Activated T-cell treated with anti-CD3 and anti-CD28 coated beads, Interleukin-2, amount 50 U/mL, for 24 hours (primary cell): Measurements from ENCODE around the gene GARS1.

Experiments used
- DNase-seq: peaks from one replicate; pipeline ENCODE4 v3.0.0-alpha.2; 2020
- H3K27ac Mint-ChIP-seq: 2 replicates; pipeline ENCODE4 v1.8.0; 2020; ENCODE audit warnings: mild to moderate bottlenecking, mixed read lengths
- H3K27me3 Mint-ChIP-seq: 2 replicates; pipeline ENCODE4 v1.8.0; 2020; ENCODE audit warnings: mixed read lengths
- H3K36me3 Mint-ChIP-seq: 2 replicates; pipeline ENCODE4 v1.8.0; 2020; ENCODE audit warnings: low read depth, mixed read lengths
- H3K4me1 Mint-ChIP-seq: 2 replicates; pipeline ENCODE4 v1.8.0; 2020; ENCODE audit warnings: low read depth, mixed read lengths
- H3K4me3 Mint-ChIP-seq: 2 replicates; pipeline ENCODE4 v1.8.0; 2020; ENCODE audit warnings: mild to moderate bottlenecking, moderate library complexity, mixed read lengths
- H3K9me3 Mint-ChIP-seq: 2 replicates; pipeline ENCODE4 v1.8.0; 2020; ENCODE audit warnings: mixed read lengths

GARS1 gene

DNA sequence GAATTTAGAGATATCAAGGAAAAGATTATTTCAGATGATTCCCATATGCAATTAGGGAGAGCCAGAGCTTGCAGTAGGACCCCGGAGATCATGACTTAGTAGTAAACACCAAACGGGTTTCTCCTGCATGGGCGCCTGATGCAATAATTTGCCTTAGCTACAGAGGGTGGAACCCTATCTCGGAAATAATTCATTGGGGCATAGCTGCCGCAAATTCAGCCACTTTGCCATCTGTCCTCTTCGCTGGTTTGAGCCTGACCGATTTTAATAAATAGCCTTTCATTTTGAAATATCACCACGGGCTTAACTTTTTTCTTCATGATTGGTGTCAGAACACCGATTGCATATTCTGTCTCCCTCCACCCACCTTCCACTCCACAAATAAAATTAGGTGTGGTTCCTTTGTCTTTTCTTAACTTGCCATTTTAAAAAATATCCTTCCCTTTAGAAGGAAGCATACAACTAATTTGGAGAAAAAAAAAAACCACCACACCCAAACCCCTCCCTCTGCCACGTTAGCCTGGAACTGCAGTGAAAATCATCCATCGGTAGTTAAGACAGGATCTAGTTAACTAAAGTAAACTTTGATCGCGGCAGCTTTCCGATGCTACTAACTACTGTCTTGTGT, 1.4 kb downstream of the GARS1 start:
- DNase-seq = no peak
- Mint-ChIP-seq H3K27ac (peak overlapping the region; percentile 99), H3K4me3 (peak overlapping the region; percentile 99), H3K9me3 (no peaks in the 10 kb centered on the region), H3K36me3 (peaks cover 74% of the 10 kb centered on the region), H3K27me3 (no peaks in the 10 kb centered on the region), H3K4me1 (peaks cover 59% of the 10 kb centered on the region)

DNA sequence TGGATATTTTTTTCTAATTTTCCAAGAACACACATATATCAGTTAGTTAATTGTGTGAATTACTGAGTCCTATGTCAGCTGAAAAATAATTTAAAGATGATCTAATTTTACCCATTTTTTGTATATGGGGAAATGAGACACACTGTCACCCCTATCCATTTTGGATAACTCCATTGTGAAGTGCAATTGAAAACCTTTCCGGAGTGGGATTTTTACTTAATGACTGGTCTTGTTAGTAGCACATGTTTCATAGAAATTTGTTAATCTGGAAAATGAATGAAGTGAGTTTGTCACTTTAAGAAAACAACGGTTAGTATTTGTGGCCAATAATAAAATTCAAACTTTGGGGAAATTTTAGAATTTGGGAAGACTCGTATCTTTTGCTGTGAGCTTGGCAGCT, 2.0 kb downstream of the GARS1 start:
- Mint-ChIP-seq H3K27ac (peak overlapping the region; percentile 99), H3K4me3 (peak overlapping the region; percentile 99), H3K27me3 (no peaks in the 10 kb centered on the region), H3K9me3 (no peaks in the 10 kb centered on the region), H3K4me1 (peaks cover 58% of the 10 kb centered on the region), H3K36me3 (peaks cover 80% of the 10 kb centered on the region)
- no peak for DNase-seq

DNA sequence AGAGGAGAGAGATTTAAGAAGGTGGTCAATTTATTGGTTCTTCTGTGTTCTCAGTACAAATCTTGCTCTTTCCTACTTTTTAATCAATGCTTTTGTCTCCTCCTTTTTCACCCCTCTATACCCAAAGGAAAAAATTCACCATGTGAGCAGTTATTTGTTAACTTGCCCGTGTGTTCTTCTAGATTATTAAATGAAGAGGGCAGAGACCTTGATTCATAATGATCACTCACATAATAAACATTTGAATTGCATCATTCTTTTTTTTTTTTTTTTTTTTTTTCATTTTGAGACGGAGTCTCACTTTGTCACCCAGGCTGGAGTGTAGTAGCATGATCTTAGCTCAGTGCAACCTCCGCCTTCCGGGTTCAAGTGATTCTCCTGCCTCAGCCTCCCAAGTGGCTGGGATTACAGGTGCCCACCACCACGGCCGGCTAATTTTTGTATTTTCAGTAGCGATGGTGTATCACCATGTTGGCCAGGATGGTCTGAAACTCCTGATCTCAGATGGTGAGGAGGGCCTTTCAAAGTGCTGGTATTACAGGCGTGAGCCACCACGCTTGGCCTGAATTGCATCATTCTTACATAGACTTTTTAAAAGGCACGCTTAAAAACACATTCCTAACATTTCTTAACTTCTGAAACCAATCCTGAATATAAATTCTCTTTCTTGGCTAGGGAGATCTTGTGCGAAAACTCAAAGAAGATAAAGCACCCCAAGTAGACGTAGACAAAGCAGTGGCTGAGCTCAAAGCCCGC, 3.6 kb downstream of the GARS1 start:
- H3K4me1 Mint-ChIP-seq = peaks cover 51% of the 10 kb centered on the region
- no peaks in the 10 kb centered on the region for H3K9me3 Mint-ChIP-seq
- peaks cover 93% of the 10 kb centered on the region for H3K36me3 Mint-ChIP-seq
- H3K4me3 Mint-ChIP-seq = peak overlapping the region; percentile 99
- DNase-seq = no peak
- H3K27me3 Mint-ChIP-seq = no peaks in the 10 kb centered on the region
- H3K27ac Mint-ChIP-seq = peak overlapping the region; percentile 77

DNA sequence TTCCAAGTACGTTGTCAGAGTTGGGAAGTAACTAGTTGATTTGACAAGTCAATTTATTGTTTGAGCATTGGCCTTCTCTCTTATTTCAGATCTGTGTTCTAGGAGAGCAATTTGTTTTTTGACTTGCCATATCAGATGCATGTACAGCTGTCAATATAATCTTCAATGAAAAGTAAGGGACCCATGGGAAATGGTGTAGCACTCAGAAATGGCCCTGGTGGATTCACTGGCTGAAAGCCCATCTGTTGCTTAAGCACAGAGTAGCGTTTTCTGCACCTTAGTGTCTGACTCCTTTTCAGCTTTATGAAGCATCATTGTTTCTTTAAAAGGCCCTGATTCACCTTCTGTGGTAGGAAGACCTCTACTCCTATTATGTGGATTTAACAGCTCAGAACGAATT, 10.2 kb downstream of the GARS1 start:
- no peaks in the 10 kb centered on the region for H3K27me3 Mint-ChIP-seq
- peak overlapping the region; percentile 84 for H3K27ac Mint-ChIP-seq
- no peak for DNase-seq
- no peaks in the 10 kb centered on the region for H3K9me3 Mint-ChIP-seq
- no peak overlapping the region for H3K4me3 Mint-ChIP-seq
- peaks cover 96% of the 10 kb centered on the region for H3K36me3 Mint-ChIP-seq
- peaks cover 57% of the 10 kb centered on the region for H3K4me1 Mint-ChIP-seq

DNA sequence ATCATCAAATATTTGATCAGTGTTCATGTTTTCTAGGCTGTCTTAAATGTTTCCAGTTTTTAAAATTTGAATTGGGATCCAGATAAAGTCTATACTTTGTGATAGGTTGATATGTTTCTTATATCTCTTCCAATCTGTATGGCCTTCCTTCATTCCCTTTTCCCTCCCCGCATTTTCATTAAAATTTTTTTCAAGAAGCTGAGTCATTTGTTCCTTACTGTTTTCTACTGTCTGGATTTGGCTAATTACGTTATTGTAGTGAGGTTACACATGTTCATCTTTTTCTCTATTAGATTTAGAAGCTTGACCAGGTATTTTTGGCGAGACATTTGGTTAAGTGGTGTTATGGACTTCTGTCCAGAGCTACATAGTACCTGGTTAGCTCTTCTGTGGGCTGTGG, 11.2 kb downstream of the GARS1 start:
- H3K27ac Mint-ChIP-seq = no peak overlapping the region

DNA sequence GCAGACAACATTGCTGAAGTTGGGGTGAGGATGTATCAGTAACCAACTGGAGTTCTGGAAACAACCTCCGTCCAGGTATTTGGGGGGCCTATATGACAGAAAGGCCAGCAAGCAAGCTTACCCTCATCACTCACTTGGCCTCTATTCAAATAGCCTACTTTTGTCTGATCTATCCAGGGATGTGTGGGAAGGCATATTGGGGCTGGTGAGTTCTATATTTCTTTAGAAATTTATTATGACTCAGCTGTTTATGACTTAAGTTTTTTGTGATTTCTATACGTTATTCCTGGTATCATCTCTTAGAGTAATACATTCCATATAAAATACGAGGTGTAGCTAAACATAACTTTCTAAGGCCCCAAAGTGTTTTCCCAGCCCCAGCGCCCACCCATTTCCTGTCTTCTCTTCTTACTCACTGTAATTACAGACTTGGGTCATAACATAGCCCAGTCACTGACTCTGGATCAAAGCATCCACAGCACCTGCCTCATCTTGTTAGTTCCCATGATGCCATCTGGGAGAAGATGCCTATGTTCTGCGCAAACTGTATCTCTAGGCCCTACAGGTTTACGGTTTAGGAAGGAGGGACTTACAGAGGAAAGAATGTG, 18.1 kb downstream of the GARS1 start:
- Mint-ChIP-seq H3K4me1 (peaks cover 54% of the 10 kb centered on the region), H3K9me3 (no peaks in the 10 kb centered on the region), H3K36me3 (peaks cover 98% of the 10 kb centered on the region), H3K27me3 (no peaks in the 10 kb centered on the region), H3K4me3 (no peak overlapping the region), H3K27ac (peak overlapping the region; percentile 92)
- no peak for DNase-seq

More for the DNA sequence above, 11.2 kb downstream of the GARS1 start:
- Mint-ChIP-seq H3K27me3 (no peaks in the 10 kb centered on the region), H3K9me3 (no peaks in the 10 kb centered on the region), H3K4me3 (no peak overlapping the region), H3K36me3 (peaks cover 96% of the 10 kb centered on the region), H3K4me1 (peaks cover 57% of the 10 kb centered on the region)
- DNase-seq = no peak

DNA sequence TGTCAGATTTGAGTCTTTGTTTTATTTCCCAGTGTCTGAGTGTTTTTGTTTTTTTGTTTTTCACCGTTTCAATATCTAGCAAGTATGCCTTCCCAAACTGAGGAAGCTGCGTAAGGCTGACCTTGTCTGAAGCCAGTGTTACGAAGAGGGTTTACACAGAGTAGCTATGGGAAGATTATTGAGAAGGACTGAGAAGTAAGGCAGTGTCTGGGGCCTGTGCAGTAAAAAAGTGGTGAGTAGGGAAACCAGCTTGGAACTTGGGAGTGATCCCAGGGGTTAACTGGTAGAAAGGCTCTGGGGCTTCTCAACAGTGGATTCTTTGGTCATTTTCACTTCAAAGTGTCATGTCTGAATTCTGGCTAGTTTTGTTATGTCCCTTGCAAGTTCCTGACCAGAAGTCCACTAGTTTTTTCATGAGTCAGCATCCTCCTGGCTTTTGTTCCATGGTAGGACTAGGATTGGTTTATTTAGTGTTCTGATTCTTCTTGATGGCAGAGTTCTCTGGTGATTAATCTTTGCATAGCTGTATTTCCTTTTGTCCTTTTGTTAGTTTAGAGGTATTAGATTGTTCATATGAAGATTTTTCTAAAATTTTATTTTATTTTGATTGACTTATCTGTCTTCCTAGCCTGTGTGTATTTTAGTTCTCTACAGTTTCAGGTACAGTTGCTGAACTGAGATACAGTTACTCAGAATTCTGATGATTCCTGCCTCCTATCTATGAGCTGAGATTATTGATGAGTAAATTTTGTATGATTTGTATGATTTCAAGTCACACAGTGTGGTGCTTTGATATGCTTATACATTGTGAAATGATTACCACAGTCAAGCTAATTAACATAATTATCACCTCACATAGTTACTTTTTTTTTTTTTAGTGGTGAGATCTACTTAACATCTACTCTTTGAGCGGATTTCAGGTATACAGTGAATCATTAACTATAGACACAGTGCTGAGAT, 19.0 kb downstream of the GARS1 start:
- Mint-ChIP-seq H3K27ac (peak overlapping the region; percentile 92), H3K9me3 (no peaks in the 10 kb centered on the region), H3K4me1 (peaks cover 46% of the 10 kb centered on the region), H3K4me3 (no peak overlapping the region), H3K27me3 (no peaks in the 10 kb centered on the region), H3K36me3 (peaks cover 98% of the 10 kb centered on the region)
- no peak for DNase-seq

DNA sequence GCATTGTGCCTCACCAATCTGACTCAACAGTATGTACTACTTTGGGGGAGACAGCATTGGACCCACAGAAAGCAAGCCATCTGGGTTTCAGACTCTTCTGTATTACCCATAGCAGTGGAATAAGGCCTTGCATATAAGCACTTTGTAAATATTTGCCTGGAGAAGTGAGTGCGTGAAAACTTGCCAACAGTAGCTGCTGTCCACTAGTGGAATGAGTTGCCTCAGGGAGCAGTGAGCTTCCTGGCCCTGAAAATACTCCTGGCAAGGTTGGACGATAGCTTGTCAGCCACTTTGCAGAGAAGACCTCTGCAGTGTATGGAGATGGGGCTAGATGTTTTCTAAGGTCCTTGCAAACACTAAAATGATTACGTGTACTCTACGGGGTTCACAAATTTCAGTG, 21.6 kb downstream of the GARS1 start:
- peaks cover 94% of the 10 kb centered on the region for H3K36me3 Mint-ChIP-seq
- H3K27ac Mint-ChIP-seq = peak overlapping the region; percentile 9
- no peaks in the 10 kb centered on the region for H3K27me3 Mint-ChIP-seq
- no peak overlapping the region for H3K4me3 Mint-ChIP-seq
- H3K9me3 Mint-ChIP-seq = no peaks in the 10 kb centered on the region
- peaks cover 30% of the 10 kb centered on the region for H3K4me1 Mint-ChIP-seq
- DNase-seq = no peak

DNA sequence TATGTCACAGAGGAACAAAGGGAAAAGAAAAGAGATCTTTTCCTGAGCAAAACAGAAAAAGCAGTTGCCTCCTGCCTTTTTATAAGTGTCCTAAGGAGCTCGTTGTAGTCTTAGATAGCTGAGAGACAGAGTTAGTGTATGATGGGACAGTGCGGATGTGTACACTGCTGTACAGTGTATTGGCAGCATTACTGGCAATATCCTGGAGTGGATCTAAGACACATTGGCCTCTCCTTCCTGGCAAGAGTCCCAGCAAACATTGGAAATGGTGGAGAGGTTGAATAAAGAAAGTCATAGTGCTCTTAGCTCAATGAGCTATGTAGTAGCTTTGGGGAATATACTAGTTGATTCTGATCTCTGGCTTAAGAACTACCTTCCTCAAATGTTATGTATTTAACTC, 22.7 kb downstream of the GARS1 start:
- Mint-ChIP-seq H3K27ac (peak overlapping the region; percentile 11), H3K4me3 (no peak overlapping the region), H3K4me1 (peaks cover 23% of the 10 kb centered on the region), H3K9me3 (no peaks in the 10 kb centered on the region), H3K27me3 (no peaks in the 10 kb centered on the region), H3K36me3 (peaks cover 94% of the 10 kb centered on the region)
- no peak for DNase-seq

DNA sequence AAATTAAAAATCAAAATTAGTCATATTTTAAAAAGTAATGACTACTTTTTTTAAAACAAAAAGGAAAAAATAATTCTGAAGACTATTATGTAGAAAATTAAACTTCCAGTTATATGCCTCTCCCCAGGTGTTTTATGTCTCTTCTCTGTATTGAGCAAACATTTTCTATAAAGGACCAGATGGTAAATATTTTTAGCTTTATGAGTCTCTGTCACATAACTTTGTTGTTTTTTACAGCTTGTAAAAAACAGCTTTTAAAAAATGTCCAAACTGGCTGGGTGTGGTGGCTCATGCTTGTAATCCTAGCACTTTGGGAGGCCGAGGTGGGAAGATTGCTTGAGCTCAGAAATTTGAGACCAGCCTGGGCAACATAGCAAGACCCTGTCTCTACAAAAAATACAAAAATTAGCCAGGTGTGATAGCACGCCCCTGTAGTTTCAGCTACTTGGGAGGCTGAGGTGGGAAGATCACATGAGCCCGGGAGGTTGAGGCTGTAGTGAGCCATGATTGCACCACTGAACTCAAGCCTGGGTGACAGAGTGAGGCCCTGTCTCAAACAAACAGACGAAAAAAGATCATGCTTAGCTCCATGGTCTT, 23.5 kb downstream of the GARS1 start:
- Mint-ChIP-seq H3K27ac (no peak overlapping the region), H3K36me3 (peaks cover 93% of the 10 kb centered on the region), H3K4me1 (peaks cover 15% of the 10 kb centered on the region)

DNA sequence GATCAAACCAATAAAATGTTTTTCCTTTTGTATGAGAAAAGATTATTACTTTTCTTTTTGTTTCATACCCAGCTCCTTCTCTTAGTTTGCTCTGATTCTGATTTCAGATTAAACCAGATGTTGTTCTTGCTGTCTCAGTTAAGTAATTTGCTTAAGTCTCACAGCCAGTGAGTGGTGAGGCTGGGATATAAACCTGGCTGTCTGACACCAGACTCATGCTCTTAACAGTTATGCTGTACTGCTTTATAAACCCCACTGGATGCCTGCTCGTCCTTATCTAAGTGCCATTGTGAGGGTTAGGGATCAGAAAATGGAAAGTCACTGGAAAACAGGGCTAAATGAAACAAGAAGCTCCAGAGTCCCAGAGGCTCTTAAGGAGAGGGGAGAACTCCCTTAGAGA, 24.3 kb downstream of the GARS1 start:
- Mint-ChIP-seq H3K4me3 (no peak overlapping the region), H3K27me3 (no peaks in the 10 kb centered on the region), H3K4me1 (peaks cover 7% of the 10 kb centered on the region), H3K36me3 (peaks cover 93% of the 10 kb centered on the region), H3K9me3 (no peaks in the 10 kb centered on the region), H3K27ac (no peak overlapping the region)
- DNase-seq = no peak

More for the DNA sequence above, 23.5 kb downstream of the GARS1 start:
- Mint-ChIP-seq H3K9me3 (no peaks in the 10 kb centered on the region), H3K27me3 (no peaks in the 10 kb centered on the region), H3K4me3 (no peak overlapping the region)
- no peak for DNase-seq

DNA sequence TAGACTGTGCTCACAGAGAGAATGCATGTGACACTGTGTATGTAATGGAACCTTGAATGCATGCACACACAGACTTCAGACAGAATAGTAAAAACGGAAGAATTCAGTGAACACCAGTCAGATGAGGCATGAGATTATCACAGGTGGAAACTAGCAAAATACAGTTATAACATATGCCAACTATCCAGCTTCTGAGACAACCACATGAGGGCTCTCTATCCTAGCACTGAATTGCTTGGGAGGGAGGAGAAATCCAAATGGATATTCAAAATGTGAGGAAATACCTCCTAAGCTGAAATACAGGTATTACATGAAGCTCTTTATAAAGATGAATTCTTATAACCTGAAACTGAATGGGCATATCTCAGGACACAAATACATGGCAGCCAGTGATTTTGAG, 30.6 kb downstream of the GARS1 start:
- H3K4me3 Mint-ChIP-seq = no peak overlapping the region
- no peaks in the 10 kb centered on the region for H3K9me3 Mint-ChIP-seq

DNA sequence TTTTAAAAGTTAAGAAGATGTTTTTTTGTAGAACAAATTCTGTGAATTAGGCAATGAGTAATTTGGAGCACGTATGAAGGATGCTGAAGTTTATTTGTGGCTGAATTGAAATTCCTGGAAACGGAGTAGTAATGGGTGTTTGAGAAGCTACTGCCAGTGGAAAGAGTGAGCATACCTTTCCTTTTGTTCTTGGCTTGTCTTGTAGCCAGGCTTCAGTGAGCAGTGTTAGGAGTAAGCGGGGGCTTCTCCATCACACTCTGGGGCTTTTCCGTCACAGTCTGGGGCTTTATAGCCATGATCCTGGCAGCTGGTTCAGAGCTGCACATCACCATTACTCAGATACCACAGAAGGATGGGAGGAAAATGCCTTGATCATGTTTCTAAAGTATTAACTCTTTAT, 32.3 kb downstream of the GARS1 start:
- H3K27me3 Mint-ChIP-seq = no peaks in the 10 kb centered on the region
- no peak for DNase-seq
- H3K27ac Mint-ChIP-seq = peak overlapping the region; percentile 92
- no peaks in the 10 kb centered on the region for H3K9me3 Mint-ChIP-seq
- H3K4me1 Mint-ChIP-seq = peaks cover 34% of the 10 kb centered on the region
- H3K36me3 Mint-ChIP-seq = peaks cover 98% of the 10 kb centered on the region
- no peak overlapping the region for H3K4me3 Mint-ChIP-seq

More for the DNA sequence above, 30.6 kb downstream of the GARS1 start:
- peaks cover 34% of the 10 kb centered on the region for H3K4me1 Mint-ChIP-seq
- H3K36me3 Mint-ChIP-seq = peaks cover 95% of the 10 kb centered on the region
- peak overlapping the region; percentile 92 for H3K27ac Mint-ChIP-seq
- no peaks in the 10 kb centered on the region for H3K27me3 Mint-ChIP-seq
- DNase-seq = no peak

DNA sequence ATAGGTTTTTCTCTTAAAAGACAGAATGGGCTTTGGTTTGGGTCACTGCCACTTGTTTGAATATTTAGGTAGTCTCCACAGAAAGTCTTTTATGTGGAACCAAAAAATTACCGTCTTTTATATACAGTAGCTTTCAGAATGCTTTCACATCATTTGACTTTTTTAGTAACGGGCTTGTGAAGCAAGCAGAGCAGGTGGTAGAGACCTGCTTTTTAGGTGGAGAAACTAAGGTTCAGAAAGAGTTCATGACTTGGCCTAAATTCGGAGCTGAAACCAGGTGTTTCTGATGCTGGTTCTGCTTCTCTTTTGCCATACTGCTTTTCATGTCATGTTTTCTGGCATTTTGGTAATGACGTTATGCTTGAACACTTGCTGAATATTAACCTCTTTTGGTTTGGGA, 36.3 kb downstream of the GARS1 start:
- peaks cover 22% of the 10 kb centered on the region for H3K4me1 Mint-ChIP-seq
- peak overlapping the region; percentile 18 for H3K27ac Mint-ChIP-seq
- peaks cover 100% of the 10 kb centered on the region for H3K36me3 Mint-ChIP-seq
- H3K27me3 Mint-ChIP-seq = no peaks in the 10 kb centered on the region
- no peaks in the 10 kb centered on the region for H3K9me3 Mint-ChIP-seq
- no peak for DNase-seq
- no peak overlapping the region for H3K4me3 Mint-ChIP-seq
